Peyer's patch (tissue), 4 donors: ENCODE results near the gene NFAM1. TPM values are rescaled to one million over a fixed set of nuclear protein-coding genes. Genes with fewer than 3 reads are reported as not detected.

Experiments used
- DNase-seq, 3 donors: peaks; one replicate each; pipeline ENCODE4 v3.0.0-alpha.2; 2017 to 2019
- H3K27ac ChIP-seq, 4 donors: fragments of 200-600 bp; sonication (generic); one replicate each; pipeline ENCODE4 v1.5.1; 2016 to 2019
- H3K27me3 ChIP-seq, 2 donors: fragments of 200-600 bp; sonication (generic); one replicate each; pipeline ENCODE4 v1.5.1; 2019
- H3K36me3 ChIP-seq, 3 donors: fragments of 200-600 bp; sonication (generic); one replicate each; pipeline ENCODE4 v1.5.1; 2016 to 2019
- H3K4me1 ChIP-seq, 4 donors: fragments of 200-600 bp; sonication (generic); one replicate each; pipeline ENCODE4 v1.5.1; 2016 to 2019
- H3K4me3 ChIP-seq, 4 donors: fragments of 200-600 bp; sonication (generic); 1 replicate in 3 of 4; 2 replicates in 1 of 4; pipeline ENCODE4 v1.5.1; 2016 to 2019; ENCODE audit warnings: mild to moderate bottlenecking in 1 of 4
- H3K9me3 ChIP-seq, 4 donors: fragments of 200-600 bp; sonication (generic); one replicate each; pipeline ENCODE4 v1.5.1; 2016 to 2019; ENCODE audit warnings: mild to moderate bottlenecking in 1 of 4
- POLR2A ChIP-seq, 2 donors: fragments of 450-650 bp; IDR thresholded peaks; one replicate each; pipeline ENCODE4 v1.5.1; 2017; ENCODE audit warnings: antibody characterized with exemption in 2 of 2, mild to moderate bottlenecking in 2 of 2, moderate library complexity in 2 of 2
- total RNA-seq, 4 donors: library from RNA; depleted of rRNA; stranded (reverse); fragments of >200 nt; gene quantifications; one replicate each; pipeline ENCODE4 v1.1.0, GENCODE V29; 2016
- TF ChIP-seq, protein P1 (sequence below), 6 experiments: fragments of 450-650 bp in 4 of 6; fragments of 200-600 bp in 2 of 6; sonication (generic) in 1 of 6; IDR thresholded peaks; one replicate each; pipeline ENCODE4 v1.5.1; 2017 to 2019; ENCODE audit warnings: antibody characterized with exemption in 6 of 6, mild to moderate bottlenecking in 3 of 6, moderate library complexity in 1 of 6

Gene NFAM1
- total RNA-seq, 4 donors from 2014 or later, result 0.35 to 2.4 (median 1.0) TPM

DNA sequence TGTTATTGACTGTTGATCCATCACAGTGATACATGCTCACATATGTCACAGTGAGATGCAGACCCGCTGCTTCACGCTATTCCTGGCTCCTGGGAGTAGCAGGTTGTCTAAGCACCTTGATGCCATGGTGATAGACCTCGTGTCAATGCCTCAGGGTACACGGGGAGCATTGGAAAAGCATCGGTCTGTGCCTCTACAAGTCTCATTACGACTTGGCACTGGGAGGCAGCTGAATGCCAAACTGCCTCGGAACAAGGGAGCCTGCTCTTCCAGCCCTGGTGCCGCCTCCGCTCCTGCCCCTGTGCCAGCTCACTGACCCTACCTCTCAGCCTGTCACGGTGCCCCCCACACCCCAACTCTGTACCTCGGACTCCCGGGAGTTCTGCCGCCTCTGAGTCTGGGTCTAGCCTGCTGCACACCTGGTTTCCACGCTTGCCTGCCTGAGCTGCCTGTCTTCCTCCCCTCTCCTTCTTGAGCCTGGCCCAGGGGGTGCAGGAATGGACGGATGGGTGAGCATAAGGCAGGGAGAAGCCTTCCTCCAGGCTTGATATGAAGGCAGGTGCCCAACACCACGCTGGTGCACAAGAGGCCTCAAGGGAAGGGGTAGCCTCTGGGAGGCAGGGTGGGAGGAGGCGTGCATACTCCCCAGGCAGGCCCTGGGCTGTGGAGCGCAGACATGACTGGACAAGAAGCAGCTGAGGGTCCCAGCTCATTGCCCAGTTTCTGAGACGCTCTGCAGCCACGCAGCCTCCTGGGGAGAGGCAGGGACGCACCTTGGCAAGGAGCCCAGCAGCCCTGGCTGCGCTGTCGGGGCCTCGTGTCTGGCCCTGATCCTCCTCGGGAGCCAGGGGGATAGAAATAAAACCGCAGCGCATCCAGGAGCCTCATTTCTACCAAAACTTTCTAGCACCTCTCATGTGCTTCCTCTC is 1.8 kb upstream of the NFAM1 start:
- no peaks in the 10 kb centered on the region for H3K36me3 ChIP-seq
- peaks cover 0 to 9% (median 3%) of the 10 kb centered on the region in 4 donors for H3K4me1 ChIP-seq
- no peaks in the 10 kb centered on the region for H3K27me3 ChIP-seq
- TF ChIP-seq POLR2A (IDR thresholded peaks at IDR 0.05), result no peak
- TF ChIP-seq, protein P1, sequence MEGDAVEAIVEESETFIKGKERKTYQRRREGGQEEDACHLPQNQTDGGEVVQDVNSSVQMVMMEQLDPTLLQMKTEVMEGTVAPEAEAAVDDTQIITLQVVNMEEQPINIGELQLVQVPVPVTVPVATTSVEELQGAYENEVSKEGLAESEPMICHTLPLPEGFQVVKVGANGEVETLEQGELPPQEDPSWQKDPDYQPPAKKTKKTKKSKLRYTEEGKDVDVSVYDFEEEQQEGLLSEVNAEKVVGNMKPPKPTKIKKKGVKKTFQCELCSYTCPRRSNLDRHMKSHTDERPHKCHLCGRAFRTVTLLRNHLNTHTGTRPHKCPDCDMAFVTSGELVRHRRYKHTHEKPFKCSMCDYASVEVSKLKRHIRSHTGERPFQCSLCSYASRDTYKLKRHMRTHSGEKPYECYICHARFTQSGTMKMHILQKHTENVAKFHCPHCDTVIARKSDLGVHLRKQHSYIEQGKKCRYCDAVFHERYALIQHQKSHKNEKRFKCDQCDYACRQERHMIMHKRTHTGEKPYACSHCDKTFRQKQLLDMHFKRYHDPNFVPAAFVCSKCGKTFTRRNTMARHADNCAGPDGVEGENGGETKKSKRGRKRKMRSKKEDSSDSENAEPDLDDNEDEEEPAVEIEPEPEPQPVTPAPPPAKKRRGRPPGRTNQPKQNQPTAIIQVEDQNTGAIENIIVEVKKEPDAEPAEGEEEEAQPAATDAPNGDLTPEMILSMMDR (IDR thresholded peaks at IDR 0.05), result no peak
- no peak overlapping the region for H3K4me3 ChIP-seq
- no peak overlapping the region for H3K27ac ChIP-seq
- no peaks in the 10 kb centered on the region for H3K9me3 ChIP-seq
- no peak for DNase-seq

DNA sequence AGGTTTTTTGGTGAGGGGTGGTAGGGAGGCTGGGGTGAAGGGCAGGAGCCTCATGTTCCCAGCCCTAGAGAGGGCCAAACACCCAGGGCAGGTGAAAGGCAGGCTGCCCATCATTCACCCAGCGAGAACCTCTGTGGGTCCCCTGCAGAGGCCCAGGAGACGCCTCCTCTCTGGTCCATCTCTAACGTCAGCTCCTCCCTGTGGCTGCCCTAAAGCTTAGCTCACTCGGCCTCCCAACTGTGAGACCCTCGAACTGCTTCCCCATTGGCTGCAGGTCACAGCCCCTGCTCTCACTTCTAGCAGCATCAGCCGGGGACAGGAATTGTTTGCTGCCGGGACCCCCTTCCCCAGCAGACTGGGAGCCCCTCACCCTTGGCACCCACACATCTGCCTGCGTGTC is 615 bp upstream of the NFAM1 start:
- peaks cover 0 to 3% (median 1%) of the 10 kb centered on the region in 4 donors for H3K4me1 ChIP-seq
- H3K4me3 ChIP-seq, result no peak overlapping the region
- no peaks in the 10 kb centered on the region for H3K36me3 ChIP-seq
- DNase-seq, result no peak
- peak overlapping the region in 1 of 4 donors; percentile 46 for H3K27ac ChIP-seq
- H3K27me3 ChIP-seq, result no peaks in the 10 kb centered on the region
- no peaks in the 10 kb centered on the region for H3K9me3 ChIP-seq
- no peak for TF ChIP-seq POLR2A (IDR thresholded peaks at IDR 0.05)

DNA sequence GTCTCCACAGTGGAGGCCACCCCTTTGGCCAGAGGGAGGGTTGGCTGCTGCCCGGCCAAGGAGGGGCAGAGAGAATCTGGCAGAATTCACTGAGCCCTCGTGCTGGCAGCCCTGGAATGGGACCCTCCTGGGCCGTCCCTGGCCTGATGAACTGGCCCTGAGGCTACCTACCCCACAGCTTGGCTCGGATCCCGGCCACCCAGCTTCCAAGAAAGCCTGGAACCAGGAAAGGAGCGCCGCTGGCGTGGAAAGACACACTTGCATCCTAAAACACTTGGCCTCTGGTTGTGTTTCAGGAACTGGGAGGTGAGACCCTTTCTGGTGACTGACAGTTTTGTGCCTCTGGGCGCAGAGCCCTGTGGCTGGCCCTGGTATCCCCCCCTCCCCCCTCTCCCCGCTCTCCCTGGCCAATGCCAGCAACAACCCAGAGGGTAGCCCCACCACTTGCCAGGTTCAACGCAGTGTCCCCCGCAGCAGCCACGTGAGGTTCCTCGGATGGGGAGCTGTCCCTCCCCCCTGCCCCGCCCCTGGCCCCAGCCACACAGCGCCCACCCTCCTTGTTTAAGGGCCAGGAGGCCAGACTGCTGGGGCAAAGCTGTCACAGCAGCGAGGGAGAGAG is 693 bp downstream of the NFAM1 start:
- Histone ChIP-seq H3K9me3 (no peaks in the 10 kb centered on the region), H3K36me3 (no peaks in the 10 kb centered on the region), H3K27ac (peak overlapping the region in 2 of 4 donors; percentile 46 to 52), H3K27me3 (no peaks in the 10 kb centered on the region), H3K4me1 (no peaks in the 10 kb centered on the region), H3K4me3 (peak overlapping the region in 2 of 4 donors; percentile 27 to 34)
- DNase-seq, result no peak
- TF ChIP-seq, protein P1 (IDR thresholded peaks at IDR 0.05), result no peak
- no peak for TF ChIP-seq POLR2A (IDR thresholded peaks at IDR 0.05)

DNA sequence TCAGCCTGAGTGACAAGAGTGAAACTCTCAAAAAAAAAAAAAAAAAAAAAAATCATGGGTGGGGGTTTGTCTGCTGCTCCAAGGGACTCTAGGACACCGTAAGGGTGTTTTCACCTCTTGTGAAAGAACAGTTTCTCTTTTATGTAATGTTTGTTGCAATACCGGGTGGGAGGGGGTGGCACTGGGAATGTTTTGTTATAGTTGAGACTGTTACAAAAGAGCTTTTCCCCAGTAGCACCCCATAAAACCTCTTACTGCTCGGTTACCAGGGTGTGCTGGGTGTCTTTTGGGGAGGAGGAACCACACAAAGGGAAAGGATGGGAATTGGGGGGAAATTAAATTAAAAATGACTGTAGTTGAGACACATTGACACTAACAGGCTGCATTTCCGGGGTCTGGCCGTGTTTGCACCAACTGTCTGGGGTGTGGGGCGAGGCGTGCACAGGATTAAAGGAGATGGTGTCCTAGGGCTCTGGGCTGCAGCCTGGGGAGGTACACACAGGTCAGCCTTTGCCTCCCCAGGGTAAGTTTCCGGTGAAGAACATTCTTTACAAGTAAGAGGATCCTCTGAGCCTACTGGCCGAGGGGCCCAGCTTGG is 1.6 kb downstream of the NFAM1 start:
- TF ChIP-seq, protein P1 (IDR thresholded peaks at IDR 0.05), result no peak
- TF ChIP-seq POLR2A (IDR thresholded peaks at IDR 0.05), result no peak
- H3K36me3 ChIP-seq, result no peaks in the 10 kb centered on the region
- DNase-seq, result no peak
- H3K27me3 ChIP-seq, result no peaks in the 10 kb centered on the region
- no peaks in the 10 kb centered on the region for H3K4me1 ChIP-seq
- no peak overlapping the region for H3K27ac ChIP-seq
- no peak overlapping the region for H3K4me3 ChIP-seq
- no peaks in the 10 kb centered on the region for H3K9me3 ChIP-seq

DNA sequence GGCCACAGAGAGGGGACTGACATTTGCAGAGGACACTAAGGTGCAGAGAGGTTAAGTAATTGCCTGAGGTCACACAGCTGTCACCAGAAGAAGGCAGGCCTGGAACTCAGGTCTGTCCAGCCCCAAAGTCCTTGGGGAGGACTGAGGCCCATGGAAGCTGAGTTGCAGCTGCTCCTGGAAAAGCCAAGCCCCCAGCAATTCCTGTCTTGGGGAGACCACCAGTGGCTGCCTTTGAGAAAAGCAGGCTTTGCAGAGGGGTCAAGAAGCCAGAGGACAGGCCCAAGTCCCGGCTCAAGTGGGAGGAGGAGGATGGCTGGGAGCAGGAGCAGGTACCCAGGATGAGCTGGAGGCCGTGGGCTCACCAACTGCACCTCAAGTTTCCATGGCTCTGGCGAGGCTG is 3.4 kb downstream of the NFAM1 start:
- Histone ChIP-seq H3K9me3 (no peaks in the 10 kb centered on the region), H3K27ac (no peak overlapping the region), H3K4me1 (no peaks in the 10 kb centered on the region), H3K36me3 (no peaks in the 10 kb centered on the region), H3K27me3 (no peaks in the 10 kb centered on the region), H3K4me3 (no peak overlapping the region)
- TF ChIP-seq, protein P1 (IDR thresholded peaks at IDR 0.05), result no peak
- no peak for TF ChIP-seq POLR2A (IDR thresholded peaks at IDR 0.05)
- DNase-seq, result no peak

- H3K9me3 ChIP-seq, result no peaks in the 10 kb centered on the region
- DNase-seq, result peak in 1 of 3 donors; percentile 33
- no peak for TF ChIP-seq POLR2A (IDR thresholded peaks at IDR 0.05)
- TF ChIP-seq, protein P1 (IDR thresholded peaks at IDR 0.05), result no peak
- no peaks in the 10 kb centered on the region for H3K36me3 ChIP-seq
- no peaks in the 10 kb centered on the region for H3K4me1 ChIP-seq
- no peaks in the 10 kb centered on the region for H3K27me3 ChIP-seq
- no peak overlapping the region for H3K4me3 ChIP-seq
- no peak overlapping the region for H3K27ac ChIP-seq
These were observed 4.2 kb downstream of the NFAM1 start for GRCh38 chr22:42428025-42428424.
